ENCODE measurements around the gene ASF1B.

The ASF1B gene

GRCh38 chr19:14114854-14115253 is 21.5 kb downstream of the ASF1B start:
- no peaks in the 10 kb centered on the region for H3K36me3 ChIP-seq (ENCODE audit: control insufficient read depth, low read length)
- H3K27ac ChIP-seq (ENCODE audit: low read depth, low read length) = peak overlapping the region; percentile 10; the same call in 1 of the 2 replicates
- no peaks in the 10 kb centered on the region for H3K9me3 ChIP-seq (ENCODE audit: control insufficient read depth, insufficient read depth, low read length)
- no peaks in the 10 kb centered on the region for H3K9me2 ChIP-seq (replicated peaks; ENCODE audit: control insufficient read depth, low read length)
- peak overlapping the region; percentile 67 for H3K4me2 ChIP-seq (ENCODE audit: low read length)
- H3K4me3 ChIP-seq (ENCODE audit: low read length) = peak overlapping the region; percentile 81
- H3F3A ChIP-seq (ENCODE audit: control insufficient read depth, insufficient read depth) = peaks cover 18% of the 10 kb centered on the region
- TF ChIP-seq EZH2phosphoT487 (IDR thresholded peaks at IDR 0.05; ENCODE audit: borderline replicate concordance, low read length) = no peak
- peak; percentile 70 for TF ChIP-seq CTCF (IDR thresholded peaks at IDR 0.05; ENCODE audit: low read depth, low read length, poor library complexity, severe bottlenecking)
- peaks cover 8% of the 10 kb centered on the region; the same call in 1 of the 2 replicates for H4K20me1 ChIP-seq (ENCODE audit: control insufficient read depth, insufficient read depth, low read depth, low read length)
- H3K79me2 ChIP-seq (ENCODE audit: control insufficient read depth, low read length) = peaks cover 36% of the 10 kb centered on the region
- no peaks in the 10 kb centered on the region for H3K27me3 ChIP-seq (ENCODE audit: control insufficient read depth, low read length)
- peaks cover 41% of the 10 kb centered on the region for H3K4me1 ChIP-seq (ENCODE audit: control insufficient read depth, low read length)

GRCh38 chr19:14114439-14114838 is 21.9 kb downstream of the ASF1B start:
- Histone ChIP-seq H4K20me1 (ENCODE audit: control insufficient read depth, insufficient read depth, low read depth, low read length) (peaks cover 8% of the 10 kb centered on the region; the same call in 1 of the 2 replicates), H3K27ac (ENCODE audit: low read depth, low read length) (0 out of 2 replicates have a peak overlapping the region, but pooled peaks have one; percentile 10), H3K79me2 (ENCODE audit: control insufficient read depth, low read length) (peaks cover 36% of the 10 kb centered on the region), H3K4me2 (ENCODE audit: low read length) (peak overlapping the region; percentile 67), H3K9me3 (ENCODE audit: control insufficient read depth, insufficient read depth, low read length) (no peaks in the 10 kb centered on the region), H3K9me2 (replicated peaks; ENCODE audit: control insufficient read depth, low read length) (no peaks in the 10 kb centered on the region), H3K4me1 (ENCODE audit: control insufficient read depth, low read length) (peaks cover 41% of the 10 kb centered on the region), H3F3A (ENCODE audit: control insufficient read depth, insufficient read depth) (peaks cover 13% of the 10 kb centered on the region), H3K36me3 (ENCODE audit: control insufficient read depth, low read length) (no peaks in the 10 kb centered on the region), H3K4me3 (ENCODE audit: low read length) (peak overlapping the region; percentile 81; the same call in 1 of the 2 replicates), H3K27me3 (ENCODE audit: control insufficient read depth, low read length) (no peaks in the 10 kb centered on the region)
- TF ChIP-seq EZH2phosphoT487 (IDR thresholded peaks at IDR 0.05; ENCODE audit: borderline replicate concordance, low read length) = no peak
- no peak for TF ChIP-seq CTCF (IDR thresholded peaks at IDR 0.05; ENCODE audit: low read depth, low read length, poor library complexity, severe bottlenecking)

- no peak for TF ChIP-seq EZH2phosphoT487 (IDR thresholded peaks at IDR 0.05; ENCODE audit: borderline replicate concordance, low read length)
- TF ChIP-seq CTCF (IDR thresholded peaks at IDR 0.05; ENCODE audit: low read depth, low read length, poor library complexity, severe bottlenecking) = peak; percentile 62
- Histone ChIP-seq H3K27me3 (ENCODE audit: control insufficient read depth, low read length) (no peaks in the 10 kb centered on the region), H3K4me3 (ENCODE audit: low read length) (no peak overlapping the region), H3F3A (ENCODE audit: control insufficient read depth, insufficient read depth) (peaks cover 8% of the 10 kb centered on the region), H4K20me1 (ENCODE audit: control insufficient read depth, insufficient read depth, low read depth, low read length) (peaks cover 7% of the 10 kb centered on the region; the same call in 1 of the 2 replicates), H3K79me2 (ENCODE audit: control insufficient read depth, low read length) (peaks cover 36% of the 10 kb centered on the region), H3K4me1 (ENCODE audit: control insufficient read depth, low read length) (peaks cover 39% of the 10 kb centered on the region), H3K9me2 (replicated peaks; ENCODE audit: control insufficient read depth, low read length) (no peaks in the 10 kb centered on the region), H3K27ac (ENCODE audit: low read depth, low read length) (no peak overlapping the region), H3K9me3 (ENCODE audit: control insufficient read depth, insufficient read depth, low read length) (no peaks in the 10 kb centered on the region), H3K4me2 (ENCODE audit: low read length) (no peak overlapping the region), H3K36me3 (ENCODE audit: control insufficient read depth, low read length) (no peaks in the 10 kb centered on the region)
Measured at GRCh38 chr19:14113762-14114414, 22.5 kb downstream of the ASF1B start.

Measured in DOHH2 (cell line).